A673 (cell line): Measurements from ENCODE around the gene LENG8.

ENCODE experiments used
- CTCF ChIP-seq: fragments of 300-800, 200-600 bp; sonication (generic); conservative IDR thresholded peaks from 2 replicates; pipeline ENCODE4 v1.5.1; 2017; ENCODE audit warnings: low read depth, mild to moderate bottlenecking, antibody characterized with exemption, low read length, moderate library complexity, mixed read lengths
- EZH2 ChIP-seq: fragments of 200-600 bp; sonication (generic); IDR thresholded peaks from 2 replicates; pipeline ENCODE4 v1.6.1; 2017; ENCODE audit warnings: borderline replicate concordance, low read depth, mild to moderate bottlenecking, mixed read lengths, antibody characterized with exemption, low read length; ENCODE audit not compliant: poor library complexity, severe bottlenecking

GRCh38 chr19:54456423-54457373, 7.7 kb downstream of the LENG8 start:
- no peak for TF ChIP-seq CTCF
- no peak for TF ChIP-seq EZH2
